Activated CD8-positive, alpha-beta memory T cell treated with anti-CD3 and anti-CD28 coated beads for 24 hours (primary cell): ENCODE results near the gene GZMM.

ENCODE experiments used
- DNase-seq: peaks from one replicate; pipeline ENCODE4 v3.0.0-alpha.2; 2020

The GZMM gene

DNA sequence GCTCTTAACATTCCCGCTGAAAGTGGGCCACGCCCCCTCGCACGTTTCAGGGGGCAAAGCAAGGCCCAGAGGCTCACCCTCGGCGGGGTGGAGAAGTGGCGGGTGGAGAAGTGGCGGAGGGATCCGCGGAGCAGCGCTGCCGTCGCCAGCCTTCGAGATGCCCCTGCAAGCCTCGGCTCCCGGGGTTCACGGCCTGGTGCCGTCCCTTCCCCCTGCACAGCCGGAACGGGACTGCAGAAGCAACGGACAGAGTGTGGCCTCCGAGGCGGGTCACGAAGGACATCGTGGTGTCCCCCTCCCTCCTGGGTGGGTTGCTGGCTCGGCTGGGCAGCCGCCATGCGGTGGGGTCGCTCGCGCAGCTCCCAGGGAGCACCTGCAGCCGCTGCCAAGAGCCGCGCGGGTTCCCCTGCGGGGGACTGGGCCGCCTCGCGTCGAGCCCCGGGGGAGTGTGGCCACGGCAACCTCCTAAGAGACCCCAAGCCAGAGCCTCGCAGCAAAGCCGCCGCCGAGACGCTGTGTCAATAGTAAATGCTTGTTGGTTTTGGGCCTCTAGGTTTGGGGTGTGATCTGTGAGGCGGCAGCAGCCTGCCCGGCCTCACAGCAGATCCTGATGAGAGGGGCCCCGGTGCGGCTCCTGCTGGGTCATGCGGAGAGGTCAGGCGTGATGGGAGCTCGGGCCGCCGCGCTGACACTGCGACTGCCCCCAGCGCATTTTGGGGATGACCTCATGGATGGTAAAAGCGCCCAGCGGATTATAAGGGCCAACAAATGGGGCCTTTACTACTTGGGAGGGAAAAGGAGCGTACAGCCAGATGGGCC is 31.1 kb upstream of the GZMM start:
- DNase-seq: no peak

DNA sequence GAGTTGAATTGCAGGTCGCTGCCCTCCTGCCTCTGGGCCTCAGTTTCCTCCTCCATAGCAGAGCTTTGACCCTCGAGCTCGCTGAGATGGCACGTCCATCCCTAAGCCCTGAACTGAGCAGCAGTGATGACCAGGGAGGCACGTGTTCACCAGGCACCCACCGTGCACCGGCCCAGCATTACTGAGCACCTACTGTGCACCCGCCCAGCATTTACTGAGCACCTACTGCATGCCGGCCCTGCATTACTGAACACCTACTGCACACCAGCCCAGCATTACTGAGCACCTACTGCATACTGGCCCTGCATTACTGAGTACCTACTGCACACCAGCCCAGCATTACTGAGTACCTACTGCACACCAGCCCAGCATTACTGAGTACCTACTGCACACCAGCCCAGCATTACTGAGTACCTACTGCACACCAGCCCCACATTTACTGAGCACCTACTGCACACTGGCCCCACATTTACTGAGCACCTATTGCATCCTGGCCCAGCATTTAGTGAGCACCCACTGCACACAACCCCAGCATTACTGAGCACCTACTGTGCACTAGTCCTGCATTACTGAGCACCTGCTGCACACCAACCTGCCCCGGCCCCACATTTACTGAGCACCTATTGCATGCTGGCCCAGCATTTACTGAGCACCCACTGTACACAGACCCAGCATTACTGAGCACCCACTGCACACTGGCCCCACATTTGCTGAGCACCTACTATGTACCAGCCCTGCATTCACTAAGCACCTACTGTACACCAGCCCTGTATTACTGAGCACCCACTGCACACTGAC is 30.3 kb upstream of the GZMM start:
- DNase-seq: no peak

DNA sequence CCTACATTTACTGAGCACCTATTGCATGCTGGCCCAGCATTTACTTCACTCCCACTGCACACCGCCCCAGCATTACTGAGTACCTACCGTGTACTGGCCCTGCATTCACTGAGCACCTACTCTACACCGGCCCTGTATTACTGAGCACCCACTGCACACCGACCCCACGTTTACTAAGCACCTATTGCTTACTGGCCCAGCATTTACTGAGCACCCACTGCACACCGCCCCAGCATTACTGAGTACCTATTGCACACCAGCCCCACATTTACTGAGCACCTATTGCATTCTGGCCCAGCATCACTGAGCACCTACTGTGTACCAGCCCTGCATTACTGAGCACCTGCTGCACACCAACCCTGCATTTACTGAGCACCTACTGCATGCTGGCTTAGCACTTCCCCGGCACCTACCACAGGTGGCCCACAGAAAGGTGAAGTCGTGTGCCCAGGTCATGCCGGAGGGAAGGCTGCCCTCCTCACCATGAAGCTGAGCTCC is 29.6 kb upstream of the GZMM start:
- DNase-seq: no peak

DNA sequence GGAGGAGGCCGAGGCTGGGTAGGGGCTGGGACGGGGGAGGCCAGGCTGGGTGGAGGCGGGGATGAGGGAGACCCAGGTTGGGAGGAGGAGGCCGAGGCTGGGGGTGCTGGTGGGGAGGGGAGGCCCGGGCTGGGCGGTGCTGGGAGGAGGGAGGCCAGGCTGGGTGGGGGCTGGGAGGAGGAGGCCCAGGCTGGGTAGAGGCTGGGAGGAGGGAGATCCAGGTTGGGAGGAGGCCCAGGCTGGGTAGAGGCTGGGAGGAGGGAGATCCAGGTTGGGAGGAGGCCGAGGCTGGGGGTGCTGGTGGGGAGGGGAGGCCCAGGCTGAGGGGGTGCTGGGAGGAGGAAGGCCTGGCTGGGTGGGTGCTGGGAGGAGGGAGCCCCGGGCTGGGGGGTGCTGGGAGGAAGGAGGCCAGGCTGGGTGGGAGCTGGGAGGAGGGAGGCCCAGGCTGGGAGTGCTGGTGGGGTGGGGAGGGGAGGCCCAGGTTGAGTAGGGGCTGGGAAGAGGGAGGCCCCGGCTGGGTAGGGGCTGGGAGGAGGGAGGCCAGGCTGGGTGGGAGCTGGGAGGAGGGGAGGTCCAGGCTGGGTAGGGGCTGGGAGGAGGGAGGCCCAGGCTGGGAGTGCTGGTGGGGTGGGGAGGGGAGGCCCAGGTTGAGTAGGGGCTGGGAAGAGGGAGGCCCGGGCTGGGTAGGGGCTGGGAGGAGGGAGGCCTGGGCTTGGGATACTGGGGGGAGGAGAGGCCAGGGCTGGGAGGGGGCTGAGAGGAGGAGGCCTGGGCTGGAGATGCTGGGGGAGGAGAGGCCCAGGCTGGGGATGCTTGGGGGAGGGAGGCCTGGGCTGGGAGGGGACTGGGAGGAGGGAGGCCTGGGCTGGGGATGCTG is 25.9 kb upstream of the GZMM start:
- no peak for DNase-seq

DNA sequence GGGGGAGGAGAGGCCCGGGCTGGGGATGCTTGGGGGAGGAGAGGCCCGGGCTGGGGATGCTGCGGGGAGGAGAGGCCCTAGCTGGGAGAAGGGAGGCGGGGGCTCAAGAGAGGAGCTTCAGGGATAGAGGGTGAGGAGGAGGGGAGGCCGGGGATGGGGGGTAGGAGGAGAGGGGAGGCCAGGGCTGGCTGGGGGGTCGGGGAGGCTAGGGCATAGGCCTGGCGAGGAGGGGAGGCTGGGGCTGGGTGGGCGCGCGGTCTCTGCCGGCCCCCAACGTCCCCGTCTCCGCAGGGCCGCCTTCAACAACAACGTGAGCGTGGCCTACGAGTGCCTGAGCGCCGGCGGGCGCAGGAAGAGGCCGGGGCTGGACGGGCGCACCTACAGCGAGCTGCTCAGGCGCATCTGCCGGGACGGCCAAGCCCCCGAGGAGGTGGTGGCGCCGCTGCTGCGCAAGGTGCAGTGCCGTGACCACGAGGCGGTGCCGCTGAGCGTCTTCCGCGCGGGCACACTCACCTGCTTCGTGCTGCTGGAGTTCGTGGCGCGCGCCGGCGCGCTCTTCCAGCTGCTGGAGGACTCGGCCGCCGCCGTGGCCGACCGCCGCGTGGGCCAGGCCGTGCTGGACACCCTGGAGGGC is 25.1 kb upstream of the GZMM start:
- DNase-seq: peak; percentile 81

DNA sequence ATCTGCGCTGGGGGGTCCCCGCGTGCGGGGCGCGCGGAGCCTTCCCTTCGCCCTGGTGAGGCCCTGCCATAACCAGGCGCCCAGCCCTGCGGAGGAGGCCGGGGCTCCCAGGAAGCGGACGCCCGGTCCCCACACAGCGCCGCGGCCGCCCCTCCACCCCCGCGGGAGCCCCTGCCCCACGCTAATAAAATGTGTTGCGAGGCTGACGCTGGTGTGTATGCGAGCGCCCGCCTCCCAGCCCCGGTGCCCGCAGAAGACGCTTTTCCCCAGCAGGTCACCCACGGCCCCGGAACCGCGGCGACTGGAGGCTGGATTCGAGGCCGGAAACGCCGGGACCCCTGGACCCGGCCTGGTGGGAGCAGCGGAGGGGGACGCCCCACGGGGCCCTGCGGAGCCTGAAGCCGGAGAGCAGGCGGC is 24.4 kb upstream of the GZMM start:
- DNase-seq: no peak

DNA sequence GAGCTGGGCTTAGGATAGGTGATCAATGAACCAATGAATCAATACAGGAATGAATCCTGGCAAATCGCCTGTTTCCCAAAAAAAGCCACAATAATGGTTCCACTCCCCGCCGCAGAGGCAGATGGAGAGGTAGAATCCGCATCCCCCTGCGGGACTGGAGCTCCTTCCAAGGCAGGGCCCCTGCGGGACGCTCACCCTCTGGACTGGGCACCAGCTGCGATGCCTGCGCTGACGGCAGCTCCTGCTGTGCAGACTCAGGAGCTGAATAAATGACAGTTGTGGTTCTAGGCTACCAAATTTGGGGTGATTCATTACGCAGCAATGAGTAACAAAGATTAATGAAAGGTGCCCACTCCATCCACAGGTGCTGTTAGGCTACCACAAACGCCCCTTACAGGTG is 21.1 kb upstream of the GZMM start:
- no peak for DNase-seq

DNA sequence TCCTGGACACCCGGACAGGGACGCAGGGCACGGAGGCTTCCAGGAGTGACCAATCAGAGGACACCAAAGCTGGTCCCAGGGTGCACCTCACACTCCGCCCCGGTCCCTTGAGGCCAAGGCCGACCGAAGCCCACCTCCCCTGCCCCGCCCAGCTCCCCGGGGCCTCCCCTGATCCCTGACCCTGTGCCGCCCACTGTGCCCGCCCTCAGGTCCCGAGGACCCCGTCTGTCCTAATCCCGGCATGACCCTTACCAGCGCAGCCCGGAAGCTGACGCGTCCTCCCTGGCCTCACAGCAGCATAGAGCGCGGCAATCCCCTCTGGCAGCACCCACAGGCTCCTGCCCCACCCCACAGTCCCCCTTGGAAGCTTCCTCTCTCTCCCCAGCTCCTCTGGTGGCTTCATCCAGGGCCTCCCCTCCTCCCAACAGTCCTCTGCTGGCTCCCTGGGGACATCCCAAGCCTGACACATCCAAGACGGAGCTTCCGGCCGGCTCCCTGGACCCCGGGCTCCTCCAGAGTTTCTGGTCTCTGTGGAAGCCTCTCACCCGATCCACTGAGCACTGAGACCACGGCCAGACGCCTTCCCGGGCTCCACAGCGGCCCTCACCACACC is 19.7 kb upstream of the GZMM start:
- DNase-seq: no peak

DNA sequence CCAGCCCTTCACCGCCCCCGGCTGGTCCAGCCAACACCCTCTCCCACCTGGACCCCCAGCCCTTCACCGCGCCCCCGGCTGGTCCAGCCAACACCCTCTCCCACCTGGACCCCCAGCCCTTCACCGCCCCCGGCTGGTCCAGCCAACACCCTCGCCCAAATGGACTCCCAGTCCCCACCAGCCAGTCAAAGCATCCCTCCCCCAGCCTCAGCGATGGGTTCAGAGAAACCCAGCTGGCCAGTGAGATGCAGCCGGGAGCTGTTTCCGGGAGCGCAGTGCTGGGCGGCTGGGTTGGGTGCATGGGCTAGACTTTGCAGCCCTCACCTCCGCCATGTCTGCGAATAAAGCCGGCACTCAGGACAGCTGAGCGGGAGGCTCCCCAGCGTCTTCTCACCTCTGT is 18.8 kb upstream of the GZMM start:
- no peak for DNase-seq

DNA sequence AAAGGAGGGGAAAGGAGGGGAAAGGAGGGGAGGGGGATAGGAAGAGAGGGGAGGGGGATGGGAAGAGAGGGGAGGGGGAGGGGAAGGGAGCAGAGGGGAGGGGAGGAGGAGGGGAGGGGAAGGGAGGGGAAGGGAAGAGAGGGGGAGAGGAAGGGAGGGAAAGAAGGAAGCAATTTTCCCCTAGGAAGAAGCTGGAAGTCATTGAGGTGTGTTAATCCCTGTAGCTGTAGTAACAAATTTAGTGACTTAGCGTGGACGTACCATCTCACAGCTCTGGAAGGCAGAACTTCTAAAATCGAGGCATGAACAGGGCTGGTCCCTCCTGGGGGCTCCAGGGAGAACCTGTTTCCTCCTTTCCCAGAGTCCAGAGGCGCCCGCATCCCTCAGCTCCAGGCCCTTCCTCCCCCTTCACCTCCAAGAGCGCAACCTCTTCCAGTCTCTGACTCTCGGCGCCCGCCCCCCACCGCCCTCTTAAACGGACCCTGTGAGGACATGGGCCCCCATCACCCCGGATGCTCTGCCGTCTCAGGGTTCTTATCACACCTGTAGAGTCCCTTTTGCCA is 17.9 kb upstream of the GZMM start:
- DNase-seq: no peak

DNA sequence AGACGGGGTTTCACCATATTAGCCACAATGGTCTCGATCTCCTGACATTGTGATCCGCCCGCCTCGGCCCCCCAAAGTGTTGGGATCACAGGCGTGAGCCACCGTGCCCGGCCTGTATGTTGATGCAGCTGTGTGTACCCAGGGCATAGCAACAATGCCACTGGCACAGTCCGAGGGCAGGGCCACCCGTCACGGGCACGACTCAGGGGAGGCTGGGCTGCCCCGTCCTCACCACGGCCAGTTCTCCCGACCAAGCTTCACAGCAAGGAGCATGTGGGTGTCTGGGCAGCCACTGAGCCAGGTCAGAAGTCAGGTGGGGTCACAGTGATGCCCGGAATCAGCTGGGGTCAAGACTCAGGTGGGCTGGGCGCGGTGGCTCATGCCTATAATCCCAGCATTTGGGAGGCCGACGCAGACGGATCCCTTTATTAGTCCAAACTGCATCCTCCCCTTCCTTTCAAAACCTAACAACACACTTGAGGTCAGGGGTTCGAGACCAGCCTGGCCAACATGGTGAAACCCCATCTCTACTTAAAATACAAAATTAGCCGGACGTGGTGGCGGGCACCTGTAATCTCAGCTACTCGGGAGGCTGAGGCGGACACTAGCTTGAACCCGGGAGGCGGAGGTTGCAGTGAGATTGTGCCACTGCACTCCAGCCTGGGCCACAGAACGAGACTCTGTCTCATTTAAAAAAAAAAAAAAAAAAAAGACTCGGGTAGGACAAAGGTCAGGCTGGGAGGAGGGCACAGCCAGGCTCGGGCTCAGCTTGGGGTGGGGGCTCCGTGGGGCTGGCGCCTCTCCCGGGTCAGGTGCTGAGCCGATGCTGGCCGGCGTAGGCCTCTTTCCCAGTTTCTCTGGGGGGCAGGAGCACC is 13.5 kb upstream of the GZMM start:
- DNase-seq: no peak

DNA sequence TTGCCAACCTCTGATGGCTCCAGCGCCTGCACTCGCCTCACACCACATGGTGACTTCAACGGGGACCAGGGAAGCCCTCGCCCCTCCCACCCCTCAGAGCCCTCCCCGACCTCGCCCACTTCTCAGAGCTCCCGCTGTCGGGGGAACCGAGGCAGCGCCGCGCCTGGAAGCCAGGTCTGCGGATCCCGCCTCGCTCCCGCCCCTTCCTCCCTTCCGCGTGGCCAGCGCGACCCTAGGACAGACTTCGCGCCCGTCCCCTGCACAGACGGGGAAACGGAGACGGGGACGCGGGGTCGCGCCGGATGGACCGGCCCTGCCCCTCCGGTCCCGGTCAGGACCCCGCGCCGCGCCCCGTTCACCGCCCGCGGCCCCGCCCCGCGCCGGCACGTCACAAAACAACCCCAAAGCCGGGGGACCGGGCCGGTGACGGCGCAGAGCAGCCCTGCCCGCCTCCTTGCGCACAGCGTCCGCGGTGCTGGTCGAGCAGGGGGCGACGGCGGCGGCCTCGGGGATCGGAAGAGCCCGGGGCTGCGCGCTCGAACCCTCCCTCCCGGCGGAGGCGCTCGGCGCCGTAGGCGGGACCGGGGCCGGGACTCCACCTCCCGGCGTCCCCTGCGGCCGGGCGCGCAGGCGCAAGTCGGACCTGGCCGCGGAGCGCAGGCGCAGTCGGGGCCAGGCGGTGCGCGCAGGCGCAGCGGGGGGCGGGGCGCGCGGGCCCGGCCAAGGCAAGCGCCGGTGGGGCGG is 12.7 kb upstream of the GZMM start:
- DNase-seq: peak; percentile 94

DNA sequence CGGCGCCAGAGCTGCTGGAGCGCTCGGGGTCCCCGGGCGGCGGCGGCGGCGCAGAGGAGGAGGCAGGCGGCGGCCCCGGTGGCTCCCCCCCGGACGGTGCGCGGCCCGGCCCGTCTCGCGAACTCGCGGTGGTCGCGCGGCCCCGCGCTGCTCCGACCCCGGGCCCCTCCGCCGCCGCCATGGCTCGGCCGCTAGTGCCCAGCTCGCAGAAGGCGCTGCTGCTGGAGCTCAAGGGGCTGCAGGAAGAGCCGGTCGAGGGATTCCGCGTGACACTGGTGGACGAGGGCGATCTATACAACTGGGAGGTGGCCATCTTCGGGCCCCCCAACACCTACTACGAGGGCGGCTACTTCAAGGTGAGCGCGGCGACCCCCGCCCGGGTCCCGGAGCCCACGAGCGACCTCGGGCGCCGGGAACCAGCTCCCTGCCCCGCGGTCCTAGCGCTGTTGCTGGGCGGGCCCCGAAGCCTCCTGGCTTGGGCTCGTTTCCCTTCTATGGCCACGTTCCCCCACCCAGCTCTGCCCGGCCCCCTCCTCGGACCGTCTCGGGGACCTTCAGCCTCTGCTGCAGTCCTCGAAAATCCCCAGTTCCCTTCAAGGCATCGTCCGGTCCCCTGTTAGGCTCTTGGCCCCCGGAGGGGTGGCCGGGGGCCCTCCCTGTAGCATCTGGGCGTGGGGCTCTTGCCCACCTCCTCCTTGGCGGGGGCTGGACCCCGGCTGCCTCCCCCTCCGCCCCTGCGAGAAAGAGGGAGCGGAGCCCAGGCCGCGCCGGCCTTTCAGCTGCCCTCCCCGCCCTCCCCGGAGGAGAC is 11.9 kb upstream of the GZMM start, which contains the start of gene CDC34:
TSS of gene CDC34 (plus strand) at position 8 of the 808 bp plus-strand sequence. CDS start at position 180, 172 bp downstream.
- DNase-seq: no peak

DNA sequence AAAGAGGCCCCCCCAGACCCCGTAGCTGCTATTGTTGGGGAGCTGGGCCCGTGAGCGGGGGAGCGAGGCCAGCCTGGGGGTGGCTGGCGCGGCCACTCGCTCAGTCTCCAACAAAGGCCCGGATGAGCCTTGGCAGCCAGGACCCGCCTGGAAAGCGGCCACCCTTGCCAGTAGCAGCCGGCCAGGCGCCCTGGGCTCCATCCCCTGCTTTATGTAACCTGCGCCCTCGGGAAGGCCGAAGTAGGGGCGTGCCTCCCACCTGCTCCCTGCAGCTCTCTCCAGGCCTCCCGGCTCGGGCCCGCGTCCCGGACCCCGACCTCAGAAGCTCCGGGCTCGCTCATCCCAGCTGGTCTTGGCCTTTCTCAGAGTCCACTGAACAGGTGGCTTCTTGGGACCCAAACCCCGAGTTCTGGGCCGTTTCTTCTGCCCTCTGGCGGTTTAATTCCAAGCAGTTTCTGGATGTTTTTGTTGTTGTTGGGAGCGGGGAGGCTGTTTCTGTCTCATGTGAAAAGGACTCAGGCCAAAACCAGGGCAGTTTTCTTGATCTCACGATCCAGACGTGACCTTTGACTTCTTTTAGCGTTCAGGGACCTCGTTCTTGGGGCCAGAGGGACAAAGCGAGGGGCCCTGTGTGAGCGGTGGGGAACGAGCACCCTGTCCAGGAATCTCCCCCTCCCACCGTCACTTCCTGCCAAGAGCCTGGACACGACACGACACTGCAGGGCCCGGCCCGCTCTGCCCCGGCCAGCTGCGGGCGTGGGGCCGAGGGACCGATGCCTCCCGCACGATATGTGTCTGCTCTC is 11.1 kb upstream of the GZMM start:
- no peak for DNase-seq

DNA sequence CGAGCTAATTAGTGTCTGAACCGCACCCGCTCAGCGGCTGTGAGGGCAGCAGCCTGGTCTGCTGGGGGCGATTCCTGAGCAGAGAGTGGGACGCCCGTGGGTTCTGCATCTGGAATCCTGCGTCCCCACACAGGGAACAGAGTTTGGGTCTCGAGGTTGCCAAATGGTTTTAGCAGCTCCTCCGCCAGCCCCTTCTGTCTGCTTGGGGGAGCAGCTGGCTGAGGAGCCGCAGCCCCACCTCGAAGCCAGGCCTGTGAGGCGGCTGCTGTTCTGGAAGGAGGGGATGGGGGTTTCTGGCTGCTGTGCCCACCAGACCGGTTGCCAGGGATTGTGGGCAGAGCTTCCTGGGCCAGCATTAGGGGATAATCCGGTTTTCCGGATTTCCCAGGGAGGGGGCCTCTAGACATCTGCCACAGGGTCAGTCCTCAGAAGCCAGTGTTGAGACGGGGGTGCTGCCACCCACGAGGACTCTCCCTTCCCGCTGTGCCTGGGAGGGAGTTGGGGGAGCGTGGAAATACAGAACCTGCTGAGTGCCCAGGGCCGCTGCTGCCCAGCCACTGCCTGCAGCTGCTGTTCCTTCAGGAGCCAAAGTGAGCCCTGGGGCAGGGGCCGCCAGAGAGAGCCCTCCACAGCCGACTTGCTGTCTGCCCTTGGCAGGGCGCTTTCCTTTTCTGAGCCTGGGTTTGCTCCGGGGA is 10.3 kb upstream of the GZMM start:
- no peak for DNase-seq

DNA sequence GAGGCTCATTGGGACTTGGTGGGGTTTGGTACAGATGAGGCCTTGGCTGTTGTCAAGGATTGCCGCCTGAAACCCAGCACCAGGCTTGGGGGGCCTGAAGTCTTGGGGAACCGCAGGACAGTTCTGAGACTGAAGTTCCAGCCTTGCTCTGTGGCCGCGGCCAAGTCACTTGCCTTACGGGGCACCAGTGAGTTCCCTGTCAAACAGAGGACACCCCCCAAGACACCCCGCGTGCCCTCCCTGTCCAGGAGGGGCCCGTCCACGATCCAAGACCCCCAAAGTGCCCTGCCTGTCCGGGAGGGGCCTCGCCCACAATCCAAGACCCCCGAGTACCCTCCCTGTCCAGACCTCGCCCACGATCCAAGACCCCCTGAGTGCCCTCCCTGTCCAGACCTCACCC is 9.8 kb upstream of the GZMM start:
- DNase-seq: no peak
